HCT116 (cell line): ENCODE measurements around the gene ARHGEF16. TPM values are rescaled to one million over a fixed set of nuclear protein-coding genes. Genes with fewer than 3 reads are reported as not detected.

Experiments
- ATAC-seq: fragments of 200-7000 bp; cut with Tn5 transposase; 2 replicates; pipeline ENCODE4 v1.9.1; 2020; ENCODE audit warnings: mild to moderate bottlenecking, moderate library complexity
- BruUV-seq: library from RNA; stranded (reverse); fragments of 400-500 nt; replicated peaks from 2 replicates; lab custom pipeline; 2021; lab: Mats Ljungman, UMichigan
- CTCF ChIA-PET: fragments of 300-600 bp; sonication (Branson Sonifier 250); formaldehyde crosslinking; loops from one replicate; lab custom pipeline; 2021; ENCODE audit warnings: antibody characterized with exemption; lab: Charles Lee
- POLR2A ChIA-PET: fragments of 300-600, 350-600 bp; sonication (Branson Sonifier 250); formaldehyde crosslinking; loops from one replicate; lab custom pipeline; 2021; ENCODE audit warnings: antibody characterized with exemption; lab: Charles Lee
- RAD21 ChIA-PET, 2 experiments: fragments of 300-600 bp; sonication (Branson Sonifier 250); formaldehyde crosslinking; loops; one replicate each; lab custom pipeline; 2023; ENCODE audit warnings: low total read pairs in 2 of 2; ENCODE audit not compliant: uncharacterized antibody in 2 of 2, unreplicated experiment in 2 of 2, low non-redundant PET in 1 of 2; lab: Charles Lee
- DNase-seq: peaks from one replicate; pipeline ENCODE4 v3.0.0-alpha.2; 2010; ENCODE audit warnings: low read depth, low spot score
- H2AFZ ChIP-seq: fragments of 200-600 bp; shearing (Covaris generic), sonication (generic); 2 replicates; pipeline ENCODE4 v1.6.1; 2017; ENCODE audit warnings: low read depth, mixed run types, mixed read lengths, antibody characterized with exemption, low read length; ENCODE audit not compliant: poor library complexity, severe bottlenecking
- H3K27ac ChIP-seq: 2 replicates; pipeline ENCODE4 v1.5.1; 2012; ENCODE audit warnings: low read depth, low read length
- H3K27me3 ChIP-seq: fragments of 200-600 bp; sonication (generic); 2 replicates; pipeline ENCODE4 v1.6.1; 2016; ENCODE audit warnings: mixed run types, low read length, mixed read lengths; ENCODE audit not compliant: insufficient read depth
- H3K36me3 ChIP-seq, 2 experiments: fragments of 200-500 bp in 1 of 2; fragments of 200-600 bp in 1 of 2; sonication (Bioruptor generic) in 1 of 2; sonication (generic) in 1 of 2; 2 replicates each; pipeline versions ENCODE4 v1.5.1 to v1.6.1; 2014 to 2016; ENCODE audit warnings: low read length in 2 of 2, inconsistent platforms in 1 of 2, mixed read lengths in 1 of 2, mixed run types in 1 of 2; ENCODE audit not compliant: insufficient read depth in 2 of 2, control insufficient read depth in 1 of 2
- H3K4me1 ChIP-seq, 2 experiments: fragments of 200-600 bp in 1 of 2; sonication (generic) in 1 of 2; 2 replicates each; pipeline versions ENCODE4 v1.5.1 to v1.6.1; 2012 to 2017; ENCODE audit warnings: low read length in 2 of 2, inconsistent platforms in 1 of 2, mild to moderate bottlenecking in 1 of 2, mixed read lengths in 1 of 2, mixed run types in 1 of 2, moderate library complexity in 1 of 2; ENCODE audit not compliant: insufficient read depth in 2 of 2, control insufficient read depth in 1 of 2
- H3K4me2 ChIP-seq: fragments of 200-600 bp; sonication (generic); 2 replicates; pipeline ENCODE4 v1.6.1; 2017; ENCODE audit warnings: mixed run types, low read length, mixed read lengths
- H3K4me3 ChIP-seq, 2 experiments: fragments of 200-600 bp in 1 of 2; sonication (generic) in 1 of 2; replicated peaks in 1 of 2; 2 replicates each; pipeline ENCODE4 v1.5.1; 2011 to 2016; ENCODE audit warnings: low read length in 2 of 2, control low read depth in 1 of 2, low read depth in 1 of 2, mild to moderate bottlenecking in 1 of 2, mixed read lengths in 1 of 2, mixed run types in 1 of 2
- H3K79me2 ChIP-seq: fragments of 200-600 bp; sonication (generic); 2 replicates; pipeline ENCODE4 v1.6.1; 2017; ENCODE audit warnings: mild to moderate bottlenecking, mixed run types, low read length, moderate library complexity, mixed read lengths; ENCODE audit not compliant: insufficient read depth
- H3K9ac ChIP-seq: fragments of 200-600 bp; sonication (generic); 2 replicates; pipeline ENCODE4 v1.6.1; 2016; ENCODE audit warnings: low read length, mixed read lengths
- H3K9me2 ChIP-seq: fragments of 200-600 bp; sonication (generic), shearing (Covaris generic); 2 replicates; pipeline ENCODE4 v1.6.1; 2017; ENCODE audit warnings: mixed run types, mild to moderate bottlenecking, moderate library complexity; ENCODE audit not compliant: insufficient read depth
- H3K9me3 ChIP-seq, 2 experiments: fragments of 200-500 bp in 1 of 2; fragments of 200-600 bp in 1 of 2; sonication (Bioruptor generic) in 1 of 2; sonication (generic) in 1 of 2; 2 replicates each; pipeline ENCODE4 v1.6.1; 2014 to 2017; ENCODE audit warnings: low read length in 2 of 2, mixed read lengths in 2 of 2, inconsistent platforms in 1 of 2, low read depth in 1 of 2, mild to moderate bottlenecking in 1 of 2, mixed run types in 1 of 2, moderate library complexity in 1 of 2; ENCODE audit not compliant: control insufficient read depth in 1 of 2, insufficient read depth in 1 of 2
- H4K20me1 ChIP-seq: fragments of 200-600 bp; sonication (generic), shearing (Covaris generic); 2 replicates; pipeline ENCODE4 v1.6.1; 2017; ENCODE audit warnings: mixed run types, mild to moderate bottlenecking, moderate library complexity; ENCODE audit not compliant: insufficient read depth
- CTCF ChIP-seq, 3 experiments: fragments of 200-600 bp in 1 of 3; sonication (generic) in 1 of 3; IDR thresholded peaks in 2 of 3; conservative IDR thresholded peaks in 1 of 3; 2 replicates each; pipeline ENCODE4 v1.5.1; 2012 to 2017; ENCODE audit warnings: low read depth in 2 of 3, low read length in 2 of 3, antibody characterized with exemption in 1 of 3, borderline replicate concordance in 1 of 3, control low read depth in 1 of 3, mild to moderate bottlenecking in 1 of 3, mixed read lengths in 1 of 3, mixed run types in 1 of 3, moderate library complexity in 1 of 3; ENCODE audit not compliant: insufficient read depth in 1 of 3
- ELF1 ChIP-seq: IDR thresholded peaks from 2 replicates; pipeline ENCODE4 v1.6.1; 2012; ENCODE audit warnings: low read depth, borderline replicate concordance
- EZH2phosphoT487 ChIP-seq: fragments of 200-600 bp; IDR thresholded peaks from 2 replicates; pipeline ENCODE4 v1.6.1; 2018; ENCODE audit warnings: antibody characterized with exemption, borderline replicate concordance
- FOSL1 ChIP-seq: IDR thresholded peaks from 2 replicates; pipeline ENCODE4 v1.6.1; 2012; ENCODE audit warnings: low read depth
- JUND ChIP-seq: IDR thresholded peaks from 2 replicates; pipeline ENCODE4 v1.6.1; 2012
- POLR2AphosphoS5 ChIP-seq: IDR thresholded peaks from 2 replicates; pipeline ENCODE4 v1.6.1; 2011; ENCODE audit warnings: mild to moderate bottlenecking, low read depth, low read length, moderate library complexity
- RAD21 ChIP-seq: IDR thresholded peaks from 2 replicates; pipeline ENCODE4 v1.6.1; 2012; ENCODE audit warnings: low read depth, mild to moderate bottlenecking
- SP1 ChIP-seq: IDR thresholded peaks from 2 replicates; pipeline ENCODE4 v1.6.1; 2012; ENCODE audit warnings: low read depth
- SRF ChIP-seq: IDR thresholded peaks from 2 replicates; pipeline ENCODE4 v1.6.1; 2012; ENCODE audit warnings: low read depth
- ZBTB33 ChIP-seq: IDR thresholded peaks from 2 replicates; pipeline ENCODE4 v1.6.1; 2011; ENCODE audit warnings: mild to moderate bottlenecking, low read length, moderate library complexity; ENCODE audit not compliant: insufficient replicate concordance; ENCODE audit errors: extremely low read depth
- ZFX ChIP-seq: fragments of 450-650 bp; IDR thresholded peaks from 2 replicates; pipeline ENCODE4 v1.6.1; 2017
- intact Hi-C: fragments of 100-400 bp; cut with micrococcal nuclease; formaldehyde crosslinking; loops from 2 replicates; pipeline ENCODE4 v1.10.0; 2022
- total RNA-seq: library from RNA; stranded (reverse); gene quantifications from one replicate; pipeline ENCODE4 v1.2.1, GENCODE V29; 2021; ENCODE audit not compliant: unreplicated experiment
- TF ChIP-seq, protein P1 (sequence below): IDR thresholded peaks from 2 replicates; pipeline ENCODE4 v1.6.1; 2012; ENCODE audit warnings: low read depth
- TF ChIP-seq, protein P2 (sequence below): IDR thresholded peaks from 2 replicates; pipeline ENCODE4 v1.6.1; 2012

The ARHGEF16 gene
- total RNA-seq, 1 experiment from 2014 or later: 37.4 TPM

DNA sequence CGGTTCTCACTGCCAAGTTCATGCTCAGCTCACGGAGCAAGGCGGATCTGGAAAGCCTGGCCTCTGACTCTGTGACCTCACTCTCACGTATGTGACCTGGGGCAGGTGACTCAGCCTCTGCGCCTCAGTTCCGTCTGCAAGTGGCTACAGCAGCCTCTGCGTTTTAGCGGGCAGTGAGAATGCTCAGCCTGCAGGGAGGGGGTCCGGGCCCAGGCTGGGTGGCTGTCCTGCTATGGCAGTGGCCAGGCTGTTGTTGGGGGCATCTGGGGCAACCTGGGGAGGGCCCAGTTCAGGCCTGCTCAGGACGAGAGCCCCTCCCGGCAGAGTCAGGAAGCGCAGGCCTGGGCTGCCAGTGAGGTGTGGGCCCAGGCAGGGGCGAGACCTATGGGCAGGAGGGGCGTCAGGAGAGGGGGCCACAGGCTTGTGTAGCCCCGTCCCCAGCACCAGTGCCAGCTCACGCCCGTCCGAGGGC lies 27.9 kb downstream of the ARHGEF16 start:
- RAD21 ChIA-PET: interaction anchor here in 1 of 2 experiments (1.5 kb wide), 1 partner anchor 30 kb away, joined by 5 read pairs; no protein-coding TSS in a partner anchor
- H3K4me1 ChIP-seq: peaks cover 12 to 29% of the 10 kb centered on the region in 2 experiments; a peak in 3 of 4 replicates
- peak overlapping the region; percentile 36; the same call in 1 of the 2 replicates for H3K9ac ChIP-seq
- H3K4me2 ChIP-seq: peak overlapping the region; percentile 84
- DNase-seq (peak; percentile 42), ATAC-seq (peak; percentile 79)
- H3K27ac ChIP-seq: peak overlapping the region; percentile 36; the same call in 1 of the 2 replicates
- no peaks in the 10 kb centered on the region for H3K9me2 ChIP-seq
- intact Hi-C loops: no loop called here
- H3K36me3 ChIP-seq: no peaks in the 10 kb centered on the region; a peak in 1 of 4 replicates
- H3K27me3 ChIP-seq: no peaks in the 10 kb centered on the region
- peak overlapping the region in 1 of 2 experiments; percentile 34; a peak in 2 of 4 replicates for H3K4me3 ChIP-seq
- no peaks in the 10 kb centered on the region for H4K20me1 ChIP-seq
- CTCF ChIA-PET: interaction anchor here (1.2 to 3.5 kb wide), 4 partner anchors 9 to 137 kb away, joined by 4 to 29 read pairs (median 6); no protein-coding TSS in a partner anchor
- POLR2A ChIA-PET: interaction anchor here (0.9 kb wide), 1 partner anchor 30 kb away, joined by 4 read pairs; no protein-coding TSS in a partner anchor
- no TSS peak for BruUV-seq
- H3K9me3 ChIP-seq: no peaks in the 10 kb centered on the region
- H2AFZ ChIP-seq: no peak overlapping the region
- no peaks in the 10 kb centered on the region for H3K79me2 ChIP-seq
- TF ChIP-seq POLR2AphosphoS5: no peak; the same call in 1 of the 2 replicates
- peak in 2 of 3 experiments; percentile 61 to 64; a peak in 4 of 6 replicates for TF ChIP-seq CTCF (IDR thresholded peaks at IDR 0.05 in 2 of 3, conservative IDR thresholded peaks at IDR 0.05 in 1 of 3; ENCODE audit: borderline replicate concordance in 1 of 3, insufficient read depth in 1 of 3, low read depth in 2 of 3, low read length in 2 of 3)
- no peak for TF ChIP-seq ELF1
- TF ChIP-seq ZFX: no peak
- TF ChIP-seq RAD21: no peak
- no peak; the same call in 1 of the 2 replicates for TF ChIP-seq FOSL1
- no peak for TF ChIP-seq EZH2phosphoT487
- TF ChIP-seq, protein P1, sequence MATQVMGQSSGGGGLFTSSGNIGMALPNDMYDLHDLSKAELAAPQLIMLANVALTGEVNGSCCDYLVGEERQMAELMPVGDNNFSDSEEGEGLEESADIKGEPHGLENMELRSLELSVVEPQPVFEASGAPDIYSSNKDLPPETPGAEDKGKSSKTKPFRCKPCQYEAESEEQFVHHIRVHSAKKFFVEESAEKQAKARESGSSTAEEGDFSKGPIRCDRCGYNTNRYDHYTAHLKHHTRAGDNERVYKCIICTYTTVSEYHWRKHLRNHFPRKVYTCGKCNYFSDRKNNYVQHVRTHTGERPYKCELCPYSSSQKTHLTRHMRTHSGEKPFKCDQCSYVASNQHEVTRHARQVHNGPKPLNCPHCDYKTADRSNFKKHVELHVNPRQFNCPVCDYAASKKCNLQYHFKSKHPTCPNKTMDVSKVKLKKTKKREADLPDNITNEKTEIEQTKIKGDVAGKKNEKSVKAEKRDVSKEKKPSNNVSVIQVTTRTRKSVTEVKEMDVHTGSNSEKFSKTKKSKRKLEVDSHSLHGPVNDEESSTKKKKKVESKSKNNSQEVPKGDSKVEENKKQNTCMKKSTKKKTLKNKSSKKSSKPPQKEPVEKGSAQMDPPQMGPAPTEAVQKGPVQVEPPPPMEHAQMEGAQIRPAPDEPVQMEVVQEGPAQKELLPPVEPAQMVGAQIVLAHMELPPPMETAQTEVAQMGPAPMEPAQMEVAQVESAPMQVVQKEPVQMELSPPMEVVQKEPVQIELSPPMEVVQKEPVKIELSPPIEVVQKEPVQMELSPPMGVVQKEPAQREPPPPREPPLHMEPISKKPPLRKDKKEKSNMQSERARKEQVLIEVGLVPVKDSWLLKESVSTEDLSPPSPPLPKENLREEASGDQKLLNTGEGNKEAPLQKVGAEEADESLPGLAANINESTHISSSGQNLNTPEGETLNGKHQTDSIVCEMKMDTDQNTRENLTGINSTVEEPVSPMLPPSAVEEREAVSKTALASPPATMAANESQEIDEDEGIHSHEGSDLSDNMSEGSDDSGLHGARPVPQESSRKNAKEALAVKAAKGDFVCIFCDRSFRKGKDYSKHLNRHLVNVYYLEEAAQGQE: no peak
- TF ChIP-seq ZBTB33: no peak
- no peak for TF ChIP-seq SP1
- TF ChIP-seq JUND: peak; percentile 77
- no peak for TF ChIP-seq SRF
- TF ChIP-seq, protein P2, sequence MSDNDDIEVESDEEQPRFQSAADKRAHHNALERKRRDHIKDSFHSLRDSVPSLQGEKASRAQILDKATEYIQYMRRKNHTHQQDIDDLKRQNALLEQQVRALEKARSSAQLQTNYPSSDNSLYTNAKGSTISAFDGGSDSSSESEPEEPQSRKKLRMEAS: peak; percentile 58; the same call in 1 of the 2 replicates
